HG02870 (cell line): Measurements from ENCODE around the gene PRDM15.

Experiments used
- ATAC-seq: cut with Tn5 transposase; IDR thresholded peaks from one replicate; pipeline ENCODE4 v1.9.1; 2021; ENCODE audit warnings: mild to moderate bottlenecking, moderate library complexity; ENCODE audit not compliant: unreplicated experiment

PRDM15 gene

GRCh38 chr21:41885341-41886024 lies 6.3 kb upstream of the PRDM15 start:
- no peak for ATAC-seq

GRCh38 chr21:41884501-41885030 lies 5.4 kb upstream of the PRDM15 start:
- ATAC-seq: no peak

- no peak for ATAC-seq
Observed at GRCh38 chr21:41883582-41883981, 4.4 kb upstream of the PRDM15 start.

GRCh38 chr21:41881051-41881450 lies 1.9 kb upstream of the PRDM15 start:
- ATAC-seq: no peak

GRCh38 chr21:41880153-41880552 lies 1.0 kb upstream of the PRDM15 start:
- ATAC-seq: no peak

GRCh38 chr21:41878831-41879189 lies 334 bp downstream of the PRDM15 start:
- ATAC-seq: peak; percentile 35

- peak; percentile 18 for ATAC-seq
Observed at GRCh38 chr21:41877901-41878830, 978 bp downstream of the PRDM15 start.

GRCh38 chr21:41876928-41877652 lies 2.1 kb downstream of the PRDM15 start:
- ATAC-seq: no peak

GRCh38 chr21:41876396-41876795 lies 2.7 kb downstream of the PRDM15 start:
- ATAC-seq: no peak

GRCh38 chr21:41875086-41875485 lies 4.1 kb downstream of the PRDM15 start:
- no peak for ATAC-seq

- no peak for ATAC-seq
Observed at GRCh38 chr21:41874611-41875010, 4.5 kb downstream of the PRDM15 start.

GRCh38 chr21:41873426-41873825 lies 5.7 kb downstream of the PRDM15 start:
- no peak for ATAC-seq

- no peak for ATAC-seq
Observed at GRCh38 chr21:41873005-41873404, 6.1 kb downstream of the PRDM15 start.

- ATAC-seq: no peak
Observed at GRCh38 chr21:41871293-41872030, 7.7 kb downstream of the PRDM15 start.

- ATAC-seq: no peak
Observed at GRCh38 chr21:41869771-41870170, 9.4 kb downstream of the PRDM15 start.

GRCh38 chr21:41868062-41868710 lies 11.0 kb downstream of the PRDM15 start:
- ATAC-seq: peak; percentile 38

GRCh38 chr21:41867313-41867712 lies 11.8 kb downstream of the PRDM15 start:
- ATAC-seq: no peak

GRCh38 chr21:41866274-41866809 lies 12.8 kb downstream of the PRDM15 start:
- no peak for ATAC-seq

GRCh38 chr21:41865002-41865777 lies 14.0 kb downstream of the PRDM15 start:
- peak; percentile 40 for ATAC-seq
